K562 (cell line): ENCODE data around the gene ZNF326. TPM values are rescaled to one million over a fixed set of nuclear protein-coding genes. Genes with fewer than 3 reads are reported as not detected.

Experiments
- CBX8 ChIP-seq: fragments of 200-600 bp; sonication (generic); IDR thresholded peaks from 2 replicates; pipeline ENCODE4 v1.6.1; 2012; ENCODE audit warnings: borderline replicate concordance, mixed run types, low read depth, mild to moderate bottlenecking, moderate library complexity, mixed read lengths, low read length, control low read depth, inconsistent platforms; ENCODE audit not compliant: poor library complexity, severe bottlenecking; ENCODE audit errors: extremely low read depth
- CC2D1A ChIP-seq: fragments of 450-650 bp; IDR thresholded peaks from 2 replicates; pipeline ENCODE4 v1.6.1; 2017; ENCODE audit warnings: mild to moderate bottlenecking
- DIDO1 ChIP-seq: fragments of 450-650 bp; IDR thresholded peaks from 2 replicates; pipeline ENCODE4 v1.6.1; 2016; ENCODE audit warnings: low read depth, missing biosample characterization, missing genetic modification characterization
- E2F3 ChIP-seq: fragments of 250-450 bp; sonication (Bioruptor Pico); IDR thresholded peaks from 2 replicates; pipeline ENCODE4 v1.4.0; 2020; ENCODE audit warnings: mild to moderate bottlenecking
- GTF2A2 ChIP-seq: IDR thresholded peaks from 2 replicates; pipeline ENCODE4 v1.6.1; 2016; ENCODE audit warnings: mild to moderate bottlenecking, missing genetic modification characterization, missing compliant biosample characterization
- GTF2E2 ChIP-seq: fragments of 200-800 bp; sonication (Bioruptor generic); IDR thresholded peaks from 2 replicates; pipeline ENCODE4 v1.6.1; 2016; ENCODE audit warnings: missing genetic modification characterization, missing compliant biosample characterization
- HDGF ChIP-seq: fragments of 450-650 bp; IDR thresholded peaks from 2 replicates; pipeline ENCODE4 v1.6.1; 2016
- HMGN3 ChIP-seq: IDR thresholded peaks from 2 replicates; pipeline ENCODE4 v1.6.1; 2011; ENCODE audit warnings: borderline replicate concordance, low read depth, mild to moderate bottlenecking, mixed read lengths, low read length; ENCODE audit not compliant: insufficient read length; ENCODE audit errors: extremely low read depth
- MED1 ChIP-seq: sonication (generic); formaldehyde crosslinking; IDR thresholded peaks from 2 replicates; pipeline ENCODE4 v1.8.1; 2023; ENCODE audit warnings: missing genetic modification reagents, borderline replicate concordance
- MTA2 ChIP-seq: fragments of 450-650 bp; IDR thresholded peaks from 2 replicates; pipeline ENCODE4 v1.6.1; 2016; ENCODE audit warnings: low read depth
- NFATC3 ChIP-seq: fragments of 450-650 bp; IDR thresholded peaks from 2 replicates; pipeline ENCODE4 v1.6.1; 2017; ENCODE audit warnings: mild to moderate bottlenecking
- NR2C1 ChIP-seq, 2 experiments: fragments of 450-650 bp; IDR thresholded peaks; 2 replicates each; pipeline ENCODE4 v1.6.1; 2017; ENCODE audit warnings: mild to moderate bottlenecking in 2 of 2, antibody characterized with exemption in 1 of 2, inconsistent platforms in 1 of 2, missing compliant biosample characterization in 1 of 2, missing genetic modification characterization in 1 of 2
- PHF21A ChIP-seq: fragments of 450-650 bp; IDR thresholded peaks from 2 replicates; pipeline ENCODE4 v1.6.1; 2017; ENCODE audit warnings: low read depth, borderline replicate concordance
- POLR2AphosphoS5 ChIP-seq: IDR thresholded peaks from 2 replicates; pipeline ENCODE4 v1.6.1; 2011; ENCODE audit warnings: mild to moderate bottlenecking, low read depth, low read length, moderate library complexity; ENCODE audit not compliant: control insufficient read depth, insufficient read depth
- RBM34 ChIP-seq: fragments of 200-400 bp; formaldehyde crosslinking; IDR thresholded peaks from 2 replicates; pipeline ENCODE4 v1.6.1; 2018; ENCODE audit warnings: low read length, borderline replicate concordance; ENCODE audit not compliant: insufficient read depth
- SRF ChIP-seq, 2 experiments: fragments of 250-450, 450-650 bp in 1 of 2; sonication (Bioruptor Pico) in 1 of 2; sonication (generic) in 1 of 2; formaldehyde crosslinking; IDR thresholded peaks; 2 replicates each; pipeline versions ENCODE4 v1.5.0 to v1.5.1; 2020 to 2022; ENCODE audit warnings: mild to moderate bottlenecking in 1 of 2, missing genetic modification reagents in 1 of 2
- TOE1 ChIP-seq, 2 experiments: fragments of 450-650 bp in 1 of 2; sonication (generic) in 1 of 2; formaldehyde crosslinking in 1 of 2; IDR thresholded peaks; 2 replicates each; pipeline versions ENCODE4 v1.7.1 to v1.8.0; 2016 to 2022; ENCODE audit warnings: borderline replicate concordance in 2 of 2, mild to moderate bottlenecking in 2 of 2, antibody characterized with exemption in 1 of 2, inconsistent platforms in 1 of 2, low read depth in 1 of 2, missing genetic modification reagents in 1 of 2, moderate library complexity in 1 of 2
- YY1 ChIP-seq, 3 experiments: IDR thresholded peaks; 2 replicates each; pipeline ENCODE4 v1.6.1; 2011; ENCODE audit warnings: low read length in 2 of 3, mild to moderate bottlenecking in 2 of 3, moderate library complexity in 2 of 3, borderline replicate concordance in 1 of 3, control low read depth in 1 of 3, low read depth in 1 of 3; ENCODE audit not compliant: insufficient read depth in 3 of 3, insufficient replicate concordance in 2 of 3, control insufficient read depth in 1 of 3, insufficient read length in 1 of 3; ENCODE audit errors: extremely low read depth in 1 of 3
- ZKSCAN3 ChIP-seq: fragments of 250-450 bp; sonication (Bioruptor Pico); IDR thresholded peaks from 2 replicates; pipeline ENCODE4 v1.4.0; 2020
- ZNF23 ChIP-seq: fragments of 250-450 bp; sonication (Bioruptor Pico); IDR thresholded peaks from 2 replicates; pipeline ENCODE4 v1.4.0; 2020; ENCODE audit warnings: mild to moderate bottlenecking
- ZNF436 ChIP-seq: fragments of 250-450, 450-650 bp; sonication (Bioruptor Pico); formaldehyde crosslinking; IDR thresholded peaks from 2 replicates; pipeline ENCODE4 v1.7.0; 2020; ENCODE audit warnings: mild to moderate bottlenecking
- polyA plus RNA-seq, 8 experiments: library from polyadenylated mRNA; depleted of rRNA in 4 of 8; stranded (reverse) in 5 of 8; unstranded in 3 of 8; fragments of >200 nt; fragmentation: Nextera tagmentation in 2 of 8; fragmentation: Illumina TruSeq in 1 of 8; extraction: Ambion mirVana in 2 of 8; extraction: Trizol in 1 of 8; gene quantifications; 2 replicates each; pipeline versions ENCODE4 v1.2.1 to v1.2.3, GENCODE V29; 2011 to 2014; ENCODE audit warnings: inconsistent platforms in 1 of 8, missing spikeins in 1 of 8
- total RNA-seq, 7 experiments: library from RNA; depleted of rRNA in 6 of 7; stranded (reverse); fragments of >200 nt in 6 of 7; fragmentation: Illumina TruSeq in 2 of 7; extraction: Trizol in 2 of 7; gene quantifications; 2 replicates each; pipeline versions ENCODE4 v1.2.1 to v1.2.3, GENCODE V29; 2011 to 2021; ENCODE audit warnings: low replicate concordance in 1 of 7
- TF ChIP-seq, protein P1 (sequence below): fragments of 250-450 bp; sonication (Bioruptor Pico); IDR thresholded peaks from 2 replicates; pipeline ENCODE4 v1.8.0; 2022; ENCODE audit warnings: moderate library complexity, mild to moderate bottlenecking, inconsistent platforms
- TF ChIP-seq, protein P2 (sequence below): fragments of 450-650 bp; conservative IDR thresholded peaks from 2 replicates; pipeline ENCODE4 v1.6.1; 2016; ENCODE audit warnings: missing genetic modification characterization, low read depth, mild to moderate bottlenecking, control low read depth, missing compliant biosample characterization

ZNF326 gene
- total and polyA plus RNA-seq, 9 of the 15 experiments (the other 6 are each of a cell fraction or from before 2014, with no cell fraction given): 7.2 to 33.2 (median 20.1) TPM

DNA sequence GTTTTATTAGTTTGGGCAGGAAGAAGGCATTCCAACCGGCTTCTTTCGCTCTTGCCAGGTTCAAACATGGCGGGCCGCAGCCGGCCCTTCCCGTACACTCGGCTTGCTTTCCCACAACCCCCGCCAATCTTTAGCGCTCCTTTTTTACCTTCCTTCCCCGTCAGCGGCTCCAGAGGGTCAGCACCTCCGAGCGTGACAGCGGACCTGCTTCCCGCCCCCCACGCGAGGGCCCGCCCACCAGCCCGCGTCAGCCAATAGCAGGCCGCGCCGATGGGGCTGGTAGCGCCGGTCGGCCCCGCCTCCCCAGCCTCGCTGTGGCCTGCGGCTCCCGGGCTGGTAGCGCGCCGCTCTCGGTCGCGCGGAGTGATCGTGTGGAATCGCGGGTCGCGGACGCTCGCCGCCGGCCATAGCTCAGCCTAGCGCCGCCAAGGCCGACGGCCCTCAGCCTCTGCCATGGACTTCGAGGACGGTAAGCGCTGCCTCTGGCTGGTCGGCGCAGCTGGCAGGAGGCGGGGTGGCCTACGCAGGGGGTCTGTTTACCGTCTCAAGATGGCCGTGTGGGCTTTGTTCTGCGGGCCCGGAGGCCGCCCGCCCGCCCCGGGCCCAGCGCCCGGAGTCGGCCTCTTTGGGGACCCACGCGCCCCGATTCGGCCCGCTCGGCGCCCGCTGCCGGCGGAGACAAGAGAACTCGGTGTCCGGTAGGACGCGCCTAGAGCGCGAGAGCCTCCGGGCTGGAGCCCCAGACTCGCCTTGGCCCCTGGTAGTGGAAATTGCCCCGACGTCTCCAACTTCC, at the start of gene ZNF326 (continued):
- TF ChIP-seq SRF (CRISPR knock-in tag; IDR thresholded peaks at IDR 0.05): peak in 1 of 2 experiments; percentile 12; a peak in 1 of 4 replicates
- no peak for TF ChIP-seq MTA2
- no peak for TF ChIP-seq HDGF
- no peak for TF ChIP-seq ZNF23 (CRISPR knock-in tag)
- TF ChIP-seq YY1 (IDR thresholded peaks at IDR 0.05; ENCODE audit: borderline replicate concordance in 1 of 3, control insufficient read depth in 1 of 3, extremely low read depth in 1 of 3, insufficient read depth in 3 of 3, insufficient read length in 1 of 3, insufficient replicate concordance in 2 of 3, low read depth in 1 of 3, low read length in 2 of 3): peak; percentile 96 to 99 (median 96)
- no peak for TF ChIP-seq PHF21A
- peak; percentile 52 for TF ChIP-seq NR2C1 (IDR thresholded peaks at IDR 0.05)
- TF ChIP-seq NR2C1 (tag; IDR thresholded peaks at IDR 0.05): peak; percentile 75
- TF ChIP-seq CC2D1A: no peak
- TF ChIP-seq RBM34: 0 out of 2 replicates have a peak, but pooled peaks have one; percentile 10
- peak; percentile 86 for TF ChIP-seq GTF2E2
- TF ChIP-seq E2F3 (CRISPR knock-in tag): 0 out of 2 replicates have a peak, but pooled peaks have one; percentile 32
- TF ChIP-seq, protein P1, sequence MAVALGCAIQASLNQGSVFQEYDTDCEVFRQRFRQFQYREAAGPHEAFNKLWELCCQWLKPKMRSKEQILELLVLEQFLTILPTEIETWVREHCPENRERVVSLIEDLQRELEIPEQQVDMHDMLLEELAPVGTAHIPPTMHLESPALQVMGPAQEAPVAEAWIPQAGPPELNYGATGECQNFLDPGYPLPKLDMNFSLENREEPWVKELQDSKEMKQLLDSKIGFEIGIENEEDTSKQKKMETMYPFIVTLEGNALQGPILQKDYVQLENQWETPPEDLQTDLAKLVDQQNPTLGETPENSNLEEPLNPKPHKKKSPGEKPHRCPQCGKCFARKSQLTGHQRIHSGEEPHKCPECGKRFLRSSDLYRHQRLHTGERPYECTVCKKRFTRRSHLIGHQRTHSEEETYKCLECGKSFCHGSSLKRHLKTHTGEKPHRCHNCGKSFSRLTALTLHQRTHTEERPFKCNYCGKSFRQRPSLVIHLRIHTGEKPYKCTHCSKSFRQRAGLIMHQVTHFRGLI: no peak
- TF ChIP-seq NFATC3: no peak
- TF ChIP-seq MED1 (CRISPR knock-in tag): no peak
- no peak for TF ChIP-seq CBX8
- no peak for TF ChIP-seq ZKSCAN3
- TF ChIP-seq DIDO1: no peak
- TF ChIP-seq POLR2AphosphoS5: peak; percentile 85
- 0 out of 2 replicates have a peak, but pooled peaks have one; percentile 52 for TF ChIP-seq GTF2A2
- TF ChIP-seq, protein P2, sequence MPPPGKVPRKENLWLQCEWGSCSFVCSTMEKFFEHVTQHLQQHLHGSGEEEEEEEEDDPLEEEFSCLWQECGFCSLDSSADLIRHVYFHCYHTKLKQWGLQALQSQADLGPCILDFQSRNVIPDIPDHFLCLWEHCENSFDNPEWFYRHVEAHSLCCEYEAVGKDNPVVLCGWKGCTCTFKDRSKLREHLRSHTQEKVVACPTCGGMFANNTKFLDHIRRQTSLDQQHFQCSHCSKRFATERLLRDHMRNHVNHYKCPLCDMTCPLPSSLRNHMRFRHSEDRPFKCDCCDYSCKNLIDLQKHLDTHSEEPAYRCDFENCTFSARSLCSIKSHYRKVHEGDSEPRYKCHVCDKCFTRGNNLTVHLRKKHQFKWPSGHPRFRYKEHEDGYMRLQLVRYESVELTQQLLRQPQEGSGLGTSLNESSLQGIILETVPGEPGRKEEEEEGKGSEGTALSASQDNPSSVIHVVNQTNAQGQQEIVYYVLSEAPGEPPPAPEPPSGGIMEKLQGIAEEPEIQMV (tag): peak; percentile 62; the same call in 1 of the 2 replicates
- TF ChIP-seq HMGN3: peak; percentile 36
- no peak; the same call in 1 of the 2 replicates for TF ChIP-seq TOE1 (IDR thresholded peaks at IDR 0.05; ENCODE audit: borderline replicate concordance)
- TF ChIP-seq TOE1 (CRISPR knock-in tag; IDR thresholded peaks at IDR 0.05; ENCODE audit: borderline replicate concordance, low read depth): peak; percentile 93
- TF ChIP-seq ZNF436: 0 out of 2 replicates have a peak, but pooled peaks have one; percentile 12
